Activated naive CD8-positive, alpha-beta T cell treated with anti-CD3 and anti-CD28 coated beads, Interleukin-2, amount 10 ng/mL, durations not matched to agents 7 days and 5 days (primary cell): ENCODE measurements around the gene KCNQ1OT1. TPM values are rescaled to one million over a fixed set of nuclear protein-coding genes. Genes with fewer than 3 reads are reported as not detected.

ENCODE experiments used
- ATAC-seq: fragments of 150-1000 bp; cut with Tn5 transposase; one replicate; pipeline ENCODE4 v1.10.0; 2021; ENCODE audit warnings: low read depth, moderate library complexity
- POLR2A ChIA-PET: fragments of 350-600 bp; sonication (Branson Sonifier 250); formaldehyde crosslinking; loops from one replicate; lab custom pipeline; 2021; ENCODE audit warnings: antibody characterized with exemption; lab: Charles Lee
- DNase-seq: peaks from one replicate; pipeline ENCODE4 v3.0.0; 2021
- H3K27ac Mint-ChIP-seq: one replicate; pipeline ENCODE4 v1.8.0; 2022; ENCODE audit warnings: mild to moderate bottlenecking, mixed read lengths
- H3K27me3 Mint-ChIP-seq: one replicate; pipeline ENCODE4 v1.8.0; 2022; ENCODE audit warnings: mild to moderate bottlenecking, moderate library complexity, mixed read lengths
- H3K36me3 Mint-ChIP-seq: one replicate; pipeline ENCODE4 v1.8.0; 2021; ENCODE audit warnings: mild to moderate bottlenecking, mixed read lengths
- H3K4me1 Mint-ChIP-seq: one replicate; pipeline ENCODE4 v1.8.0; 2021; ENCODE audit warnings: mixed read lengths
- H3K4me3 Mint-ChIP-seq: one replicate; pipeline ENCODE4 v1.8.0; 2022; ENCODE audit warnings: mild to moderate bottlenecking, moderate library complexity, mixed read lengths
- H3K9me3 Mint-ChIP-seq: one replicate; pipeline ENCODE4 v1.8.0; 2021; ENCODE audit warnings: mixed read lengths
- total RNA-seq, 2 experiments: library from RNA; stranded (reverse); gene quantifications; one replicate each; pipeline ENCODE4 v1.2.3, GENCODE V29; 2021

Gene KCNQ1OT1
- total RNA-seq, 2 experiments from 2014 or later = 0.28 to 0.34 TPM

- DNase-seq (peak; percentile 21), ATAC-seq (no peak)
- Mint-ChIP-seq H3K4me1 (no peaks in the 10 kb centered on the region), H3K27ac (no peak overlapping the region), H3K36me3 (no peaks in the 10 kb centered on the region), H3K4me3 (no peak overlapping the region), H3K9me3 (no peaks in the 10 kb centered on the region), H3K27me3 (no peaks in the 10 kb centered on the region)
- POLR2A ChIA-PET = no interaction called here
Observed at GRCh38 chr11:2583605-2583958, 116.2 kb downstream of the KCNQ1OT1 start.

DNA sequence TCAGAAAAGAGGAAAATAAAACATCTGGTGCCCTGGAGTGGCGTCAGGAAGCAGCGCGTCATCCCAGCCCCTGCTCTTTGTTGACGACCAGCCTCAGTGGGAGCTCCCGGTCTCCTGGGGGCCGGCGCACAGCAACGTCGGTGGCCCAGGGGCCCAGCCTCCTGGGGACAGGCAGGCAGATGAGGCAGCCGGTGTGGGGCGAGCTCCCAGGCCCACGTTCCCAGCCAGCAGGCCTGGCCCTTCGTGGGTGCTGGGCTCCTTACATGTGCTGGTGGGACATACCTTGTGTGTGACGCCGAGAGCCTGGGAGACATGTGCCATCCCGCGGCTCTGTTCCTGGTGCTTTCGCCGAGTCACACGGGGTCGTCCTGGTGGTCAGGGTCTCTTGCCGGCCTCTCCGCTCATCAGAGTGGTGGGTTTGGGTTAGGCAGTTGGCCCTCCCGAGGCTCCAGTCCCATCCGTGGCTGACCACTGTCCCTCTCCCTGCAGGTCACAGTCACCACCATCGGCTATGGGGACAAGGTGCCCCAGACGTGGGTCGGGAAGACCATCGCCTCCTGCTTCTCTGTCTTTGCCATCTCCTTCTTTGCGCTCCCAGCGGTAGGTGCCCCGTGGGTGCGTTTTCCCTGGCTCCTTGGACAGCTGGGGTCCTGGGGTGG, 116.7 kb downstream of the KCNQ1OT1 start:
- DNase-seq (peak; percentile 14), ATAC-seq (no peak)
- Mint-ChIP-seq H3K4me1 (no peaks in the 10 kb centered on the region), H3K27ac (no peak overlapping the region), H3K36me3 (no peaks in the 10 kb centered on the region), H3K27me3 (no peaks in the 10 kb centered on the region), H3K9me3 (no peaks in the 10 kb centered on the region), H3K4me3 (no peak overlapping the region)
- POLR2A ChIA-PET = no interaction called here

- Mint-ChIP-seq H3K4me1 (no peaks in the 10 kb centered on the region), H3K36me3 (no peaks in the 10 kb centered on the region), H3K27ac (no peak overlapping the region), H3K9me3 (no peaks in the 10 kb centered on the region), H3K27me3 (no peaks in the 10 kb centered on the region), H3K4me3 (no peak overlapping the region)
- no peak for ATAC-seq
- DNase-seq = peak; percentile 19
- POLR2A ChIA-PET = no interaction called here
Observed at GRCh38 chr11:2582351-2582945, 117.3 kb downstream of the KCNQ1OT1 start.

DNA sequence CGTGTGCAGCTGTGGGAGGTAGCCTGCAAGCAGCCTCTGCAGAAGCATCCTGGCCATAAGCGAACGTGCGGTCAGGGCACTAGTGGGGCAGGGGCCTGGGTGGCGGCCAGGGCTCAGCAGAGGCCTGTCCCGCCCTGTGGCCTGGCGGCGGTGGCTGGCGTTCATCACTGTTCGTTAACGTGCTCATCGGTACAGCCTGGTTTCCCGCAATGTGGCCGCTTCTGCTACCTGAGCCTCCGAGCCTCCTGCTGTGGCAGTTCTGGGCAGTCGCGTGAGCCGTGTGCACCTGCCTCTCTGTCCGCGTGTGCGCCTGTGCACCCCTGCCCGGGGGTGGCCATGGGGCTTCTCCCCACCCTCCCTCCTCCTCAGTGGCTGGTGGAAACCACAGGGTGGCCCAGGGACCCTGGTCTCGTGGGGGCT, 117.9 kb downstream of the KCNQ1OT1 start:
- Mint-ChIP-seq H3K27ac (no peak overlapping the region), H3K4me3 (no peak overlapping the region), H3K36me3 (no peaks in the 10 kb centered on the region), H3K9me3 (no peaks in the 10 kb centered on the region), H3K4me1 (no peaks in the 10 kb centered on the region), H3K27me3 (no peaks in the 10 kb centered on the region)
- peak; percentile 19 for DNase-seq
- POLR2A ChIA-PET = no interaction called here
- peak; percentile 10 for ATAC-seq

- H3K27ac Mint-ChIP-seq = no peak overlapping the region
- POLR2A ChIA-PET = no interaction called here
- ATAC-seq (no peak), DNase-seq (peak; percentile 21)
- no peaks in the 10 kb centered on the region for H3K4me1 Mint-ChIP-seq
- H3K4me3 Mint-ChIP-seq = no peak overlapping the region
- H3K36me3 Mint-ChIP-seq = no peaks in the 10 kb centered on the region
- no peaks in the 10 kb centered on the region for H3K9me3 Mint-ChIP-seq
- no peaks in the 10 kb centered on the region for H3K27me3 Mint-ChIP-seq
Observed at GRCh38 chr11:2581151-2581930, 118.5 kb downstream of the KCNQ1OT1 start.

DNA sequence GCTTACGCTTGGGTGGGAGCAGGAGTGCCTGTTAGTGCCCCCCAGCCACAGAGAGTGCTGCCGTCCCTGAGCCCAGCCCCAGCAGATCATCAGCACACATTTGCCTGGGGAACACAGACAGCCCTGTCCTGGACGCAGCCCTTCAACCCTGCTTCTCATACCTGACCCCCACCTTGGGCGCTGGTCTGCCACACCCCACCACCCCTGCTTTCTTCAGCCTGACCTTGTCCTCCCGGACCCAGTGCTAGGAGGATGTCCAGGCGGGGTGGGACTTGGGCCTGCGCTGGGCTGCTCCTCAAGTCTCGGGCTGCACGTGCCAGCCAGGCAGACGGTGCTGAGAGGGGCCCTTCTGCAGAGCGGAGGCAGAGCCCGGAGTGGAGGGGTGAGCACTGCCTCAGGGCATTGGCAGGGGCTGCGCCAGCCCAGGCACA, 119.2 kb downstream of the KCNQ1OT1 start:
- POLR2A ChIA-PET = no interaction called here

DNA sequence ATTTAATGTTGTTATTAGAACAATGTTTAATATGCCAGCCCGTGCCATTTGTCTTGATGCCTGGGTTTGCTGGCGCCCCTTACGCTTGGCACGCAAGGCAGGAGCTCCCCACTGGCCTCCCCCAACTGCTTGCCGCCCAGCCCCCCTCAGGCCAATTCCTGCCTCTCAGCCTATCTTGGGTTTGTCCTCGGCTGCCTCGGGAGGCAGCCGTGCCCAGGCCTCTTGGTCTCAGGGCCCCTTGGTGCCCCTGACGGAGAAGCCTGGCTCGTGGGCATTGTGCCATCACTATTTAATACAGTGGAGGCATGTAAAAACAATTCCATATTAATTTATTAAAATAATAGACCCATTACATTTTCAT, 119.8 kb downstream of the KCNQ1OT1 start:
- Mint-ChIP-seq H3K9me3 (no peaks in the 10 kb centered on the region), H3K36me3 (no peaks in the 10 kb centered on the region), H3K27ac (no peak overlapping the region), H3K4me1 (no peaks in the 10 kb centered on the region), H3K4me3 (no peak overlapping the region), H3K27me3 (no peaks in the 10 kb centered on the region)
- ATAC-seq = no peak
- DNase-seq = peak; percentile 10
- POLR2A ChIA-PET = no interaction called here

More for the DNA sequence above, 119.2 kb downstream of the KCNQ1OT1 start:
- no peaks in the 10 kb centered on the region for H3K27me3 Mint-ChIP-seq
- ATAC-seq = no peak
- H3K4me3 Mint-ChIP-seq = no peak overlapping the region
- DNase-seq = peak; percentile 17
- H3K27ac Mint-ChIP-seq = no peak overlapping the region
- no peaks in the 10 kb centered on the region for H3K36me3 Mint-ChIP-seq
- H3K9me3 Mint-ChIP-seq = no peaks in the 10 kb centered on the region
- H3K4me1 Mint-ChIP-seq = no peaks in the 10 kb centered on the region

DNA sequence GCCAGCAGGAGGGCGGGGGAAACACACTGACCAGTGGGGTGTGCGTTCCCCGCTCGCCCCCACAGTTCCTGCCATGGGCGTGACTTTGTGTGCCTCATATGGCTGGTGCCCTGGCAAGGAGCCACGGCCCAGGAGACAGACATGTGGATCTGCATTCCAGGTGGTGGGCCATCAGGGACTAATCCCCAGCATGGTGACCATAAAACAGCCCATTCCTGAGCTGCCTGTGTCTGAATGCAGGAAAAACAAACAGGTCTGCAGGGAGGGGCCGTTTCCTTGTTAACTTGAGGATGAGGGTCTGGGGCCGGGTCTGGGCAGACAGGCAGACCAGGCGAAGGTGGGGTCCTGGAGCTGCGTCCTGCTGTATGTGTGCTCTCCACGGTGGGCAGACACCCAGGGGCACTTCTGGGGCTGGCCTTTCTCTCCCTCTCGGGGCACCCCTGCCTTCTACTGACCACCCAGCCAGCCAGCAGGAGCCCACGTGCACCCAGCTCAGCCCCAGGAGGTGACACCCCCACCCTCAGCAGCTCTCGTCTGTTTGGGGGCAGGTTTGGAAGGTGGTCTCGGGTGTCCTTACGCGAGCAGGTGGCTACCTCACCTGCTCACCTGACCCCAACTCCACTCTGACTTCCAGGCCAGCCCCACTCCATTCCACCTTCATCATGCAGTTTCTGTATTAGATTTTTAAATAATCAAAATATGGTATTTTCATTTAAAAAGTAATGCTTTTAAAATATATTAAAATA, 120.3 kb downstream of the KCNQ1OT1 start:
- Mint-ChIP-seq H3K27me3 (no peaks in the 10 kb centered on the region), H3K36me3 (no peaks in the 10 kb centered on the region), H3K4me1 (no peaks in the 10 kb centered on the region), H3K27ac (no peak overlapping the region), H3K4me3 (no peak overlapping the region), H3K9me3 (no peaks in the 10 kb centered on the region)
- ATAC-seq (no peak), DNase-seq (peak; percentile 22)
- POLR2A ChIA-PET = no interaction called here

GRCh38 chr11:2578929-2579270, 120.9 kb downstream of the KCNQ1OT1 start:
- POLR2A ChIA-PET = no interaction called here
- Mint-ChIP-seq H3K27ac (no peak overlapping the region), H3K27me3 (no peaks in the 10 kb centered on the region), H3K36me3 (no peaks in the 10 kb centered on the region), H3K4me1 (no peaks in the 10 kb centered on the region), H3K4me3 (no peak overlapping the region), H3K9me3 (no peaks in the 10 kb centered on the region)
- DNase-seq (no peak), ATAC-seq (no peak)

- POLR2A ChIA-PET = no interaction called here
- Mint-ChIP-seq H3K4me3 (no peak overlapping the region), H3K4me1 (no peaks in the 10 kb centered on the region), H3K36me3 (no peaks in the 10 kb centered on the region), H3K27ac (no peak overlapping the region), H3K27me3 (no peaks in the 10 kb centered on the region), H3K9me3 (no peaks in the 10 kb centered on the region)
- no peak for ATAC-seq
- DNase-seq = peak; percentile 27
Observed at GRCh38 chr11:2577991-2578928, 121.5 kb downstream of the KCNQ1OT1 start.

DNA sequence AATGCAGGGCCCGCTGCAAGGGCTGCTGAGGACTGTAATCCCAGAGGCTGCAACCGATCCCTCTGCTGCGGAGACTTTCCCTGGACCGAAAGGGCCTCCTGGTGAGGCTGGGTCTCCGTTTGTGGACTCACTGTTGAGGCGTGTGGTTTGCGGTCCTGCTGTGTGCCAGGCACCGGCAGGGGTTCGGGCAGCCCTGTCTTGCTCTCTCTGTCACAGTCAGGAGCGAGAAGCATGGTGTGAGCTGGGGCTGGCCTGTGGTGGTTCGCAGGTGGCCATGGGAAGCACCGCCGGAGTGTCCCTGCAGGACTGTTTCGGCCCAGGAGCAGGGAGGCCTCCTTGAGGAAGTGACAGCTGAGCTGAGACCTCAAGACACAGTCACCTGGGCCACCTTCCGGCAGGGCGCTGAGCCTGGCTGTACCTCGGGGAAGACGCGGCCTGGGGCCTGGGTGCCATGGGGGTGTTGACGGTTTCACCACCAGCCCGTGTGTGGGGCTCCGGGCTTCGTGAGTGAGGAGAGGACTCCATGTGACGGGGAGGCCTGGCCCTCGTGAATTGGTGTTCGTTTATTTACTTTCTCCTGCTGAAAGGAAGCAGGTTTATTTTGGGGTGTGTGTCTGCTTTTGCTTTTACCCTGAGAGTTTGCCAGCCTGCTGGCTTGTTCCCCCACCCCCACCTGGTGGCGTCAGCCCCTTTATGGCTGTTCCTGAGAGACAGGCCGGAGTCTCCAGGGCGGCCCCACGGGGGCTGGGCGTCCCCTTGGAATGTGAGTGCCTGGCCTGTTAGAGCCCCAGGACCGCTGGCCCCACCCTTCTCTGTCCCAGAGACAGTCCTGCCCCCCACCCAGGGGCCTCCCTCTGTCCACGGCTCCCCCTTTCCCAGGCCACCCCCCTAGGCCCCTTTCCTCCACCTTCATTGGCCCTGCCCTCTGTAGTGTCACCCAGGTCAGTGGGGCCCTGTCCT, 122.5 kb downstream of the KCNQ1OT1 start:
- Mint-ChIP-seq H3K4me1 (no peaks in the 10 kb centered on the region), H3K4me3 (no peak overlapping the region), H3K9me3 (no peaks in the 10 kb centered on the region), H3K27ac (no peak overlapping the region), H3K36me3 (no peaks in the 10 kb centered on the region), H3K27me3 (no peaks in the 10 kb centered on the region)
- DNase-seq (peak; percentile 22), ATAC-seq (no peak)
- POLR2A ChIA-PET = no interaction called here

DNA sequence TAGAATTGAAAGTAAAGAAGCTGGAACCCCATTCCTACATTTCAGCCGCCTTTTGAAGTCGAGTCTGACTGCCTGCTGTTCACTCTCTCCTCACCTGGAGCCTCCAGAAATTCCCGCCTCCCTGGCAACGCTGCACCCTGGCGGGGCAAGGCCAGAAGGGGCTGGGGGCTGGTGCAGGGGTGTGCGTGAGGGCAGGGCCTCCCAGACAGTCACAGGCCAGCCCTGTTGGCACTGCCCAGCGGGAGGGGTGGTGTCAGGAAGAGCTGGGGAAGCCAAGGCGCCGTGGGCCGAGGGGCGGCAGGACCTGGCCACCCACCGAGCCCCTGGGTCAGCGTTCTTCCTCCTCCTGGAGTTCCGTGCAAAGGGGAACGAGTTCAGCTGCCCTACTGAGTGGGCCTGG, 123.2 kb downstream of the KCNQ1OT1 start:
- ATAC-seq (no peak), DNase-seq (no peak)
- Mint-ChIP-seq H3K9me3 (no peaks in the 10 kb centered on the region), H3K4me3 (no peak overlapping the region), H3K36me3 (no peaks in the 10 kb centered on the region), H3K27me3 (no peaks in the 10 kb centered on the region), H3K27ac (no peak overlapping the region), H3K4me1 (no peaks in the 10 kb centered on the region)
- POLR2A ChIA-PET = no interaction called here
